Measurements from ENCODE around the gene ITM2C.

- TF ChIP-seq TCF12 (IDR thresholded peaks at IDR 0.05; ENCODE audit: low read depth) = no peak
- TF ChIP-seq CEBPB (IDR thresholded peaks at IDR 0.05) = no peak
- no peak for TF ChIP-seq TAF1 (IDR thresholded peaks at IDR 0.05; ENCODE audit: low read depth)
- TF ChIP-seq CREB1 (IDR thresholded peaks at IDR 0.05; ENCODE audit: low read depth) = no peak
- TF ChIP-seq TEAD4 (IDR thresholded peaks at IDR 0.05) = no peak
These were observed 55.4 kb downstream of the ITM2C start for GRCh38 chr2:230920167-230920566.

Data from Ishikawa (cell line).